MV-4-11 (cell line): ENCODE measurements around the gene LGALS3BP.

Experiments used
- DNase-seq: peaks from one replicate; lab custom pipeline; 2025; lab: John Stamatoyannopoulos, UW

Gene LGALS3BP

DNA sequence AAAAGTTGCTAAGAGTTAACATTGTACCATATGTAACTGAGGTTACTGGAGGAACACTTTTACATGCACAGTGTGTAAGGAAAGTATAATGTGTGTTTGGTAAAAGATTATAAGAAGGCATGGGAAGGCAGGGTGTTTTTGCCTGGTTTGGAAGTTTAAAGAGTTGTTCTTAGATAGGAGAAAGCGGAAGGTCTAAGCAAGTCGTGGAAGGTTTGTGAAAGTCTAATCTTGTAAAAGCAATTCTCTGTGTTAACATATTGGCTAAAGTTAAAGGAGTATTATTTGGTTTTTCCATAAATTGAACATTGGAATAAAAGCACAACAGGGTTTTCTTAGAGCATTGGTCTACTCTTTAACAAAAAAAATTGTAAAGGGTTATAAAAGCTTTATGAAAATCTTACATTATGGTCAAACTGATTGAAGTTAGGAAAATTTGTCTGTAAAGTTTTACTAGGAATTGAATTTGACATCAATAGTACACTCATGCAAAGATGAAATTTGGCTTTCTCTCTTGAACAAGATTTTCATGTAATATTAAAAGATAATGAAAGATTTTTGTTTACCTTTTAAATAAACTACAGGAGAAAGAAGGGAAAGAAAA is 34.5 kb upstream of the LGALS3BP start:
- DNase-seq = no peak

DNA sequence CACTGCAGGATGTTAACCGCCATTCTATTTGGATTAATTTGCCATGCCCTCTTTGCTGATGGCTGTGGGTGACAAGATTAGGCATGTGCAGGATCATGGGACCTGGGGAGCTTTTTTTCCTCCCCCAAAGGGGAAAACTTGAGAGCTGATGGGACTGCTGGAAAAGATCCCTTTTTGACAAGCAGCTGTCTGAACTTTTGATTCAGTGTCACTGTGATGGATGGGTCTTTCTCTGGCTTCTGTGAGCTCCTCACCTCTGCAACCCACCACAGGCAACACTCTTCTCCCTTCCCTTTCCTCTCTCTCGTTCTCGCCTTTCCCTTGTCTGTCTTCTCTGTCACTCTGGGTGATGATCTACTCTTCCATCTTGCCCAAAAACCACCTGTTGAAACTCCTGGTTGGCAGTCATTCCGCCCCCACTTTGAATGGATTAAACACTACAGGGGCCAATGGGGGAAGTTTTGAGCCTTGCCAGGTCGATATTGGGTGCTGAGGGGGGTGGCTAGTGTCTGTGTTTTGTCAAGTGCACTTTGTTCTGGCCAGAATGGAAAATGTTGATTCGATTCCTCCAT is 32.9 kb upstream of the LGALS3BP start:
- no peak for DNase-seq

- no peak for DNase-seq
Measured at GRCh38 chr17:79011451-79012147, 31.9 kb upstream of the LGALS3BP start.

- no peak for DNase-seq
Measured at GRCh38 chr17:79010304-79010646, 30.6 kb upstream of the LGALS3BP start.

- peak; percentile 73 for DNase-seq
Measured at GRCh38 chr17:79009397-79010303, 29.9 kb upstream of the LGALS3BP start, which contains the start of gene CANT1. TSS of gene CANT1 (minus strand) at chr17:79009764. CDS start at chr17:78997622, 12,142 bp downstream.

DNA sequence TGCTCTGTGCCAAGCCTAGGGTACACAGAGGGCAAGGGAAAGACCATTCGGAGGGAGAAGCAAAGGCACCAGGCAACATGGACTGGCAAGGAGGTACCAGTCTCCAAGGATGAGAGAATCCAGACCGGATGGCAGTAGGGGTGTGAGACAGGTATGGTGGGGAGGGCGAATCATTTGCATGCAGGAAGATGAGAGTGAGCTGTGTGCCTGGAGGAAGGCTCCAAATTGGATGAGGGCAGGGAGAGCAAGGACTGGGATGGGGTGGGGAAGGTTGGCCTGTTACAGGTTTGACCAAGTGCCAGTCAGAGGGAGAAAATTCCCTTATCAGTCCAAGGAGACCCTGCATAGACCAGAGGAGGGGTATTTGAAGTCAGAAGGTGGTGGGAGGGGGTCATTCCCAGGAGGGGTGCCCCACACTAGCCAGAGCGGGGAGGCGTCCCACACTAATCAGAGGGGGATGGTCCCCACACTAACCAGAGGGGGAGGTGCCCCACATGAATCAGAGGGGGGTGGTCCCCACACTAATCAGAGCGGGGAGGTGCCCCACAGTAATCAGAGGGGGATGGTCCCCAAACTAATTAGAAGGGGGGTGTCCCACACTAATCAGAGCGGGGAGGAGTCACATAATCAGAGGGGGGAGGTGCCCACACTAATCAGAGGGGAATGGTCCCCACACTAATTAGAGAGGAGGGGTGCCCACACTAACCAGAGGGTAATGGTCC is 29.1 kb upstream of the LGALS3BP start:
- DNase-seq = no peak

DNA sequence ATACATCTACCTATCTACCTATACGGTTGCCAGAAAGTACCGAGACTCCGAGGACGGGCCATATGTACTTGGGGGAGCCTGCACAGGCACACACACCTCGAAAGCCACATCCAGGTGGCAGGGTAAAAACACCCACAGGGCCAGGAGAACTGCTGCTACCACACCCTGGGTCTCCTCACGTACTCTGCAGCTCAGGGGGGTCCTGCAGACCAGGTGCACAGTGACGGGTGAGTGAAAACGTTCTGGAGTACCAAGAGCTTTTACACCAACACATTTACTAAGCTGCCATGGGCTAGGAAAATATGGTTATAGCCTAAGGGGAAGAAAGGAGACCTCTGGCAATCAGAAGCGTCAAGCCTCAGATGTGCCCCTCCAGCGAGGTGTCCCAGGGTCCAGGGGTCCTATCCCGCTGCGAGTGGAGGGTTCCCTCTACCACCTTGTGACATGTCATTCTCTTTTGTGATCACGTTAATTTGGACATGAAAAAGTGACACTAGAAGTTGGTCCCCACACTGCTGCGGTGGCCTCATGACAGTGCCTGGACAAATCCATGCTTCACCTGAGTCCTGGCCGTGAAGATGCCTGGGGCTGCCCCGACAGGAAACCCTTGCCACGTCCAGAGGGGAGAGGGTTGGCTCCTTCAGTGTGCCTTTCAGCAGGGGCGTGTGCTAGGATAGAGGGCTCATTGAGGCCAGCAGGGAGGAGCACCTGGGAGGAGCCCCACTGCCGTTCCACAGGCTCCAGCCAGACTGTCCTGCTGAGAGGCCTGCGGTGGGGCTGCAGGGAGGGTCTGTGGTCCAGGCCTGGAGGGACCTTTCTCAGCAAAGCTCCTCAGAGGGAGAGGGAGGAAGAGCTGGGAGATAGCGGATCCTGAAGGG is 28.0 kb upstream of the LGALS3BP start:
- DNase-seq = no peak

DNA sequence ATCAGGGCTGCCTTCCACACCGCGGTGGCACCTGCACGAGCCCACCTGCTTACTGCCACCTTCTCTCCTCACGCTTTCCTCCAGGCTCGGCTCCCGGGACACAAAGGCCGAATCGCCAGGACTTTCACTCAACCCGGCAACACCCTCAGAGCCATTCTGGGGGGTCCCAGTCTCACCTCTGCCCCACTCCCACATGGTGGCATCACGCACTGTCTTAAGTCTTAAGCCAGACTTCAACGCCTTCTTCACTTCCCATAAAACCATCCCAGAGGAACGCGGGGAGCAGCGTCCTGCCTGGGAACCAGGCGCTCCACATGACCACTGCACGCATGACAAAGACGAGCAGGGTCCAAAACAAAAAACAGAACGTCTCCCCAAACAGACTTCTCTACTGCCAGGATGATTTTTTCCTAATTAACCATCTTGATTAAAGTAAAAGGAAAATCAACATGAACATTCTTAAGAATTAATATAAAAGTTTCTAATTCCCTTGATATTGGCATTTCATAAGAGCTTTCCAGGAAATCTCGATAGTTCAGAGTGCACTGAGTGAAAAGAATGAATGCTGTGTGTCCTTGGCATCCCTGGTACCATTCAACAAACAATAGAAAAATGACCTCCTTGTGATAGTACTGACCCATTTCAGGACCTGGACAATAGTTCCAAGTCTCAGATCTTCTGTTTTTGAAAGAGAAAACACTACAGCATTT is 27.2 kb upstream of the LGALS3BP start:
- DNase-seq = no peak

- no peak for DNase-seq
Measured at GRCh38 chr17:79006046-79006445, 26.3 kb upstream of the LGALS3BP start.

GRCh38 chr17:79005063-79005861 is 25.5 kb upstream of the LGALS3BP start:
- DNase-seq = no peak

DNA sequence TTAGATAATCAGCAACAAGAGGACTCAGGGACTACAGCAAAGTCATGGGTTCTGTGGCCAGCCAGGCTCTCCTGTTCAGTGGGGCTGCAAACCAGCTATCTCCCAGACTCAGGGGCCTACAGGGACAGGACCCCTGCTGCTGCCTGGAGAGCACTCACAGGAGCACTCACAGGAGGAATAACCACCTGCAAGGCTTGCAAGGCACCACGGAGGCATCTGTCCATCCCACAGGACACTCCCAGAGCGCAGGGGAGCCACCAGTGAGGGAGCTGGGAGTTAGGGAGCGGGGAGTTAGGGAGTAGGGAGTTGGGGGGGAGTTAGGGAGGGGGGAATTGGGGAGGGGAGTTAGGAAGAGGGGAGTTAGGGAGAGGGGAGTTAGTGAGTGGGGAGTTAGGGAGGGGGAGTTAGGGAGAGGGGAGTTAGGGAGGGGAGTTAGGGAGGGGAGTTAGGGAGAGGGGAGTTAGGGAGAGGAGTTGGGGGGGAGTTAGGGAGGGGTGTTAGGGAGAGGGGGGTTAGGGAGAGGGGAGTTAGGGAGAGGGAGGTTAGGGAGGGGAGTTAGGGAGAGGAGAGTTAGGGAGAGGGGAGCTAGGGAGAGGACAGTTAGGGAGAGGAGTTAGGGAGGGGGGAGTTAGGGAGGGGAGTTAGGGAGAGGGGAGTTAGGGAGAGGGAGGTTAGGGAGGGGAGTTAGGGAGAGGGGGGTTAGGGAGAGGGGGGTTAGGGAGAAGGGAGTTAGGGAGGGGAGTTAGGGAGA is 24.1 kb upstream of the LGALS3BP start:
- DNase-seq = no peak

- no peak for DNase-seq
Measured at GRCh38 chr17:79002796-79003593, 23.3 kb upstream of the LGALS3BP start.

- no peak for DNase-seq
Measured at GRCh38 chr17:79002291-79002690, 22.6 kb upstream of the LGALS3BP start.

DNA sequence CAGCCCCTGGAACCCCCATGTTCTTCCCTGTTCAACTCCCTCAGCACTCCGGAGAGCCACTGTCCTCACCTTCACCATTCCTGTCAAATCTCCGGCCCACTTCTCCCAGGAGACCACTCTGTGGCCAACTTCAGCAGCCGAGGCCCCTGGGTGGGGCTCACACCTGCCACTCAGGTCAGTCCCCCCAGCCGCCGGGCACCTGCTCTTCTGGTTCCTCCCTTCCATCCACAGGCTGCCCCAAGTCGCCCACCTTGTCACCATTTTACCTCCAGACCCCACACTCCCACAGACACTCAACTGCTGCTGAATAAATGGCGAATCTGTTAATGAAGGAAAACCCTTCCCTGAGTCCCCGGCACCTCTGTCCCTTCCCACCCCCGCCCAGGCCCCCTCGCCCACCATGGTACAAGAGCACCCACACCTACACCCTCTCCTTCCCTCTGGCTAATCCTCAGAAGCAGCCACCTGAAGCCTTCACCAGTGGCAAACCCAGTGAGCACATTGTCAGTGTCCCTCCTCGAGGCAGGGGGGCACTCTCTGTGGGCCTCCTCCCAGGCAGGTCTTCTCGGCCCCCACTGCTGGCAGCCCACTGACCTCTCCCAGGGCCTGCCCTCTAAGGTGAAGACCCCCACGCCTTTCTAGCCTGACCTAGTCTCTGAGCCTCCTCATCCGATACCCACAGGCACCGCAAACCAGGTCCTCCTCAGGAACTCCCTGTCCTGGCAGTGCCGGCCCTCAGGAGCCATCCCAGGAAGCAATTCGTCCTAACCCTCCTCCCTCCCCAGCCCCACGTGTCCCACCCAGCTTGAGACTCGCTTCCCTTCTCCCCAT is 21.7 kb upstream of the LGALS3BP start:
- no peak for DNase-seq

GRCh38 chr17:79000396-79001189 is 20.9 kb upstream of the LGALS3BP start:
- no peak for DNase-seq

DNA sequence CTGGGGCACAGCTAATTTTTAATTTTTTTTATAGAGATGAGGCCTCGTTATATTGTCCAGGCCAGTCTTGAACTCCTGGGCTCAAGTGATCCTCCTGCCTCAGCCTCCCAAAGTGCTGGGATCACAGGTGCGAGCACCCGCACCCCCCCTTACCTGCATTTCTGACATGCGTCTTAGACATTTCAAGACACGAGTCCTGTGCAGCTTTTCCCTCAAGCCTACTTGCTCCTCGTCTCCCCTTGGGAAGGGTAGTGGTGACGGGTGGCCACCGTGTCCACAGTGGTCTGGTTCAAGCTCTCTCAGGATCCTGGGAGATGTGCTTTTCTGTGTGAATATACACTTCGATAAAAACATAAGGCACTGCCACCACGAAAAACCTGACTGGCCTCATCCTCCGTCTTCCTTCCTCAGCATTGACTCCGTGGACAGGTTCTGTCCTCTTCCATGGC is 20.2 kb upstream of the LGALS3BP start:
- no peak for DNase-seq
